ENCODE results near the gene IFFO2. TPM values are rescaled to one million over a fixed set of nuclear protein-coding genes. Genes with fewer than 3 reads are reported as not detected.

Gene IFFO2
- total RNA-seq, 1 donor from 2014 or later, result 3.3 TPM

- DNase-seq, result no peak
- TF ChIP-seq CTCF (IDR thresholded peaks at IDR 0.05; ENCODE audit: borderline replicate concordance), result no peak
- H3K27me3 ChIP-seq (ENCODE audit: low read depth), result no peaks in the 10 kb centered on the region
- intact Hi-C loops (cut with micrococcal nuclease), result loop anchor here (10.0 kb wide), 1 partner anchor 53 kb away; the partner anchor contains the start of gene IFFO2
- peak overlapping the region; percentile 96 for H3K4me3 ChIP-seq
- H3K36me3 ChIP-seq, result peaks cover 11% of the 10 kb centered on the region
- no peaks in the 10 kb centered on the region for H3K9me3 ChIP-seq (replicated peaks)
- H3K27ac ChIP-seq (replicated peaks), result no peak overlapping the region
- peaks cover 31% of the 10 kb centered on the region for H3K4me1 ChIP-seq
Observed at GRCh38 chr1:18901147-18901951, 55.1 kb downstream of the IFFO2 start.

GRCh38 chr1:18900303-18900841 lies 56.1 kb downstream of the IFFO2 start:
- Histone ChIP-seq H3K4me1 (peaks cover 26% of the 10 kb centered on the region), H3K9me3 (replicated peaks) (no peaks in the 10 kb centered on the region), H3K27me3 (ENCODE audit: low read depth) (no peaks in the 10 kb centered on the region), H3K27ac (replicated peaks) (no peak overlapping the region), H3K36me3 (peaks cover 11% of the 10 kb centered on the region), H3K4me3 (no peak overlapping the region)
- DNase-seq, result no peak
- intact Hi-C loops (cut with micrococcal nuclease), result loop anchor here (10.0 kb wide), 1 partner anchor 54 kb away; the partner anchor contains the start of gene IFFO2
- TF ChIP-seq CTCF (IDR thresholded peaks at IDR 0.05; ENCODE audit: borderline replicate concordance), result no peak

- Histone ChIP-seq H3K27ac (replicated peaks) (no peak overlapping the region), H3K4me1 (peaks cover 27% of the 10 kb centered on the region), H3K36me3 (peaks cover 11% of the 10 kb centered on the region), H3K4me3 (no peak overlapping the region), H3K27me3 (ENCODE audit: low read depth) (no peaks in the 10 kb centered on the region), H3K9me3 (replicated peaks) (no peaks in the 10 kb centered on the region)
- TF ChIP-seq CTCF (IDR thresholded peaks at IDR 0.05; ENCODE audit: borderline replicate concordance), result no peak
- DNase-seq, result no peak
- intact Hi-C loops (cut with micrococcal nuclease), result loop anchor here (10.0 kb wide), 1 partner anchor 55 kb away; the partner anchor contains the start of gene IFFO2
Observed at GRCh38 chr1:18899363-18900049, 57.0 kb downstream of the IFFO2 start.

GRCh38 chr1:18898567-18898966 lies 57.9 kb downstream of the IFFO2 start:
- Histone ChIP-seq H3K4me1 (peaks cover 32% of the 10 kb centered on the region), H3K9me3 (replicated peaks) (no peaks in the 10 kb centered on the region), H3K4me3 (no peak overlapping the region), H3K27me3 (ENCODE audit: low read depth) (no peaks in the 10 kb centered on the region), H3K27ac (replicated peaks) (no peak overlapping the region), H3K36me3 (peaks cover 11% of the 10 kb centered on the region)
- intact Hi-C loops (cut with micrococcal nuclease), result no loop called here
- no peak for TF ChIP-seq CTCF (IDR thresholded peaks at IDR 0.05; ENCODE audit: borderline replicate concordance)
- no peak for DNase-seq

- no peak for DNase-seq
- no peak for TF ChIP-seq CTCF (IDR thresholded peaks at IDR 0.05; ENCODE audit: borderline replicate concordance)
- Histone ChIP-seq H3K4me3 (no peak overlapping the region), H3K27ac (replicated peaks) (no peak overlapping the region), H3K4me1 (peaks cover 17% of the 10 kb centered on the region), H3K36me3 (peaks cover 11% of the 10 kb centered on the region), H3K9me3 (replicated peaks) (no peaks in the 10 kb centered on the region), H3K27me3 (ENCODE audit: low read depth) (no peaks in the 10 kb centered on the region)
- intact Hi-C loops (cut with micrococcal nuclease), result no loop called here
Observed at GRCh38 chr1:18895317-18895716, 61.2 kb downstream of the IFFO2 start.

Data from left ventricle myocardium inferior (tissue), 1 donor.